ENCODE data around the gene C1D.
A peak's percentile ranks its signal among the peaks of the same experiment; 100 is the strongest.
"Not testable (repeated sequence)": the region's sequence is repeated elsewhere in the genome, so short reads cannot be mapped to it uniquely, and the experiment has no call there.

Gene C1D

DNA sequence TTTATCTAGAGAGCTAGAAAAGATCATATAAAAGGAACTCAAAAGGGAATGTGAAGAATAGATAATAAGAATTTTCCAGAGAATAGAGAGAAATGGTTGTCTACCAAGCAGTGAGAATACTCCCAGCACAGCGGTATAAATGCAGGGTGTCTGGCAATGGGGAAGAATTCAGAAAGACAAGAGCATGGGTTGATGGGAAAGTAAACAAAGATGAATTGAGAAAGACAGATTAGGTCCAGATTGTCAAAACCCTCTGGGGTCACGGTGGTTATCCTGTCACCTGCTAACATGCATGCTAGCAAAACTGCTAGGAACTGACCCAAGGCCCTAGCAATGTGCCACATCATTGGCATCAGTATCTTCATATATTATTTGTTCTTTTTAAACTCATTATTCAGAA is 30.8 kb upstream of the C1D start:
- H3K27ac ChIP-seq (ENCODE audit: low read length) = no peak overlapping the region
- H3K9me3 ChIP-seq (ENCODE audit: control insufficient read depth in 1 of 2, low read length in 2 of 2) = no peaks in the 10 kb centered on the region
- no peaks in the 10 kb centered on the region for H3K4me1 ChIP-seq (ENCODE audit: control insufficient read depth in 1 of 2, insufficient read depth in 2 of 2, low read length in 2 of 2)
- H3K4me3 ChIP-seq (ENCODE audit: low read depth in 1 of 2, low read length in 2 of 2) = no peak overlapping the region
- H3K27me3 ChIP-seq (ENCODE audit: low read depth, low read length) = no peaks in the 10 kb centered on the region
- H3K36me3 ChIP-seq (ENCODE audit: control insufficient read depth in 1 of 2, insufficient read depth in 2 of 2, low read length in 2 of 2) = no peaks in the 10 kb centered on the region

DNA sequence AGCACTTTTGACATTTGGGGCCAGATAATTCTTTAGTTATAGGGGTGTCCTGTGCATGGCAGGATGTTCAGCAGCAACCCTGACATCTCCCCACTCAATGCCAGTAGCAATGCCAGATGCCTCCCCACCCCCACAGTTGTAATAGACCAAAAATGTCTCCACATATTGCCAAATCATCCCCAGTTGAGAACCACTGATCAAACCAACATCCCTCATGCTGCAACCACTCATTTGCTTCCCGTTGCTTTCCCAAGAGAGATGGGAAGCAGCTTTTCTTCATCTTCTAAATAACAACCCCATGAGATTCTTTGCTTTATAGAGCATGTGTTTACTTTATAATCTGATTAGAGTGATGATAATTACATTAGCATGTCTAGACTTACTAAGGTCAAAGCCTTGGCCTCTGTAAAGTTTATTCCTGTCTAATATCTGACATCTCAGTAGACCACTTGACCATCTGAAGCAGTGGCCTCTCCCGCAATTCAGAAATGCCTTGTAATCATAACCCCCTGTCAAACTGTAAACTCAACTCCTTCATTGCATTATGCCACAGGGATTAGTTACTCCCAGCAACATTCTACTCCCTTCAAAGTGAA is 28.7 kb upstream of the C1D start:
- Histone ChIP-seq H3K27me3 (ENCODE audit: low read depth, low read length) (no peaks in the 10 kb centered on the region), H3K9me3 (ENCODE audit: control insufficient read depth in 1 of 2, low read length in 2 of 2) (no peaks in the 10 kb centered on the region), H3K4me1 (ENCODE audit: control insufficient read depth in 1 of 2, insufficient read depth in 2 of 2, low read length in 2 of 2) (no peaks in the 10 kb centered on the region), H3K36me3 (ENCODE audit: control insufficient read depth in 1 of 2, insufficient read depth in 2 of 2, low read length in 2 of 2) (no peaks in the 10 kb centered on the region), H3K27ac (ENCODE audit: low read length) (no peak overlapping the region), H3K4me3 (ENCODE audit: low read depth in 1 of 2, low read length in 2 of 2) (no peak overlapping the region)

GRCh38 chr2:68089961-68090360 is 27.2 kb upstream of the C1D start:
- Histone ChIP-seq H3K36me3 (ENCODE audit: control insufficient read depth in 1 of 2, insufficient read depth in 2 of 2, low read length in 2 of 2) (no peaks in the 10 kb centered on the region), H3K27me3 (ENCODE audit: low read depth, low read length) (no peaks in the 10 kb centered on the region), H3K4me3 (ENCODE audit: low read depth in 1 of 2, low read length in 2 of 2) (no peak overlapping the region), H3K4me1 (ENCODE audit: control insufficient read depth in 1 of 2, insufficient read depth in 2 of 2, low read length in 2 of 2) (no peaks in the 10 kb centered on the region), H3K9me3 (ENCODE audit: control insufficient read depth in 1 of 2, low read length in 2 of 2) (no peaks in the 10 kb centered on the region), H3K27ac (ENCODE audit: low read length) (no peak overlapping the region)

GRCh38 chr2:68088940-68089339 is 26.1 kb upstream of the C1D start:
- no peaks in the 10 kb centered on the region for H3K27me3 ChIP-seq (ENCODE audit: low read depth, low read length)
- H3K36me3 ChIP-seq (ENCODE audit: control insufficient read depth in 1 of 2, insufficient read depth in 2 of 2, low read length in 2 of 2) = no peaks in the 10 kb centered on the region
- H3K4me3 ChIP-seq (ENCODE audit: low read depth in 1 of 2, low read length in 2 of 2) = no peak overlapping the region
- H3K27ac ChIP-seq (ENCODE audit: low read length) = no peak overlapping the region
- no peaks in the 10 kb centered on the region for H3K9me3 ChIP-seq (ENCODE audit: control insufficient read depth in 1 of 2, low read length in 2 of 2)
- H3K4me1 ChIP-seq (ENCODE audit: control insufficient read depth in 1 of 2, insufficient read depth in 2 of 2, low read length in 2 of 2) = no peaks in the 10 kb centered on the region

DNA sequence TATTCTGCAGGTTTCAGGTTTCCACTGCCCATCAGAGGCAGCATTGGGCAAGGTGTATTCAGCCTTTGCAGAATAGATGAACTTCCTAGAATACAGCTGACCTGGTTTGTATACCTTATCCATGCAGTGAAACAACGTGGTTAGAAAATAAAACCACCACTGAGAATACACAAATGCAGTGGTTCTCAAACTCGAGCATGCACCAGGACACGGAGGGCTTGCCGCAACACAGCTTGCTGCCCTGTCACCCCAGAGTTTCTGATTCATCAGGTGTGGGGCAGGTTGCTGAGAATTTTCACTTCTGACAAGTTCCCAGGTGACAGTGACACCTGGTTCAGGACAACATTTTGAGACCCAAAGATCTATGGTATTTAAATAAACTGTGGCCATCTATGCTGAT is 23.4 kb upstream of the C1D start:
- H3K4me1 ChIP-seq (ENCODE audit: control insufficient read depth in 1 of 2, insufficient read depth in 2 of 2, low read length in 2 of 2) = no peaks in the 10 kb centered on the region
- H3K9me3 ChIP-seq (ENCODE audit: control insufficient read depth in 1 of 2, low read length in 2 of 2) = no peaks in the 10 kb centered on the region
- H3K4me3 ChIP-seq (ENCODE audit: low read depth in 1 of 2, low read length in 2 of 2) = no peak overlapping the region
- H3K36me3 ChIP-seq (ENCODE audit: control insufficient read depth in 1 of 2, insufficient read depth in 2 of 2, low read length in 2 of 2) = no peaks in the 10 kb centered on the region
- no peak overlapping the region for H3K27ac ChIP-seq (ENCODE audit: low read length)
- no peaks in the 10 kb centered on the region for H3K27me3 ChIP-seq (ENCODE audit: low read depth, low read length)

DNA sequence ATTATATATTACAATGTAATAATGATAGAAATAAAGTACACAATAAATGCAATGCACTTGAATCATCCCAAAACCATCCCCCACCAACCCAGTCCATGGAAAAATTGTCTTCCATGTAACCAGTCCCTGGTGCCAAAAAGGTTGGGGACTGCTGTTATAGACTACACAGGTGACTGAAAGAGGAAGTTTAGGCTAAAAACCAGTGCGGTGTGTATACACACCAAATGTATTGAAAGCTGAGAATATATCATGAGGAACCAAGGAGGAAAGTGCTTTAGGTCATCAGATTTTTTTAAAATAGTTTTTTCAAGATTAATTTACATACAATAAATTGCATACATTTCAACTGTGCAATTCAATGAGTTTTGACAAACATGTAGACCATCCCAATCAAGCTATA is 20.5 kb upstream of the C1D start:
- H3K4me1 ChIP-seq (ENCODE audit: control insufficient read depth in 1 of 2, insufficient read depth in 2 of 2, low read length in 2 of 2) = no peaks in the 10 kb centered on the region

DNA sequence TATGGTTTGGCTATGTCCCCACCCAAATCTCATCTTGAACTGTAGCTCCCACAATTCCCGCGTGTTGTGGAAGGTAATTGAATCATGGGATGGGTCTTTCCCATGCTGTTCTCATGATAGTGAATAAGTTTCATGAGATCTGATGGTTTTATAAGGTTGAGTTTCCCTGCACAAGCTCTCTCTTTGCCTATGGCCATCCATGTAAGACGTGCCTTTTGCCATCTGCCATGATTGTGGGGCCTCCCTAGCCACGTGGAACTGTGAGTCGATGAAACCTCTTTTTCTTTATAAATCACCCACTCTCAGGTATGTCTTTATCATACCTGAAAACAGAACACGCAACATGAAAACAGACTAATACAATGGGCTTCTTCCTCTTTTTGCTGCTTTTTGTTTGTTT is 11.2 kb upstream of the C1D start:
- Histone ChIP-seq H3K36me3 (ENCODE audit: control insufficient read depth in 1 of 2, insufficient read depth in 2 of 2, low read length in 2 of 2) (no peaks in the 10 kb centered on the region), H3K4me1 (ENCODE audit: control insufficient read depth in 1 of 2, insufficient read depth in 2 of 2, low read length in 2 of 2) (no peaks in the 10 kb centered on the region), H3K27me3 (ENCODE audit: low read depth, low read length) (no peaks in the 10 kb centered on the region), H3K4me3 (ENCODE audit: low read depth in 1 of 2, low read length in 2 of 2) (no peak overlapping the region), H3K9me3 (ENCODE audit: control insufficient read depth in 1 of 2, low read length in 2 of 2) (no peaks in the 10 kb centered on the region), H3K27ac (ENCODE audit: low read length) (no peak overlapping the region)

More for the DNA sequence above, 20.5 kb upstream of the C1D start:
- Histone ChIP-seq H3K9me3 (ENCODE audit: control insufficient read depth in 1 of 2, low read length in 2 of 2) (no peaks in the 10 kb centered on the region), H3K36me3 (ENCODE audit: control insufficient read depth in 1 of 2, insufficient read depth in 2 of 2, low read length in 2 of 2) (no peaks in the 10 kb centered on the region), H3K27ac (ENCODE audit: low read length) (no peak overlapping the region), H3K4me3 (ENCODE audit: low read depth in 1 of 2, low read length in 2 of 2) (no peak overlapping the region), H3K27me3 (ENCODE audit: low read depth, low read length) (no peaks in the 10 kb centered on the region)

GRCh38 chr2:68063797-68064646 is 1.2 kb upstream of the C1D start:
- H3K36me3 ChIP-seq (ENCODE audit: control insufficient read depth in 1 of 2, insufficient read depth in 2 of 2, low read length in 2 of 2); H3K27ac ChIP-seq (ENCODE audit: low read length); H3K9me3 ChIP-seq (ENCODE audit: control insufficient read depth in 1 of 2, low read length in 2 of 2); H3K27me3 ChIP-seq (ENCODE audit: low read depth, low read length): not testable (repeated sequence)
- Histone ChIP-seq H3K4me1 (ENCODE audit: control insufficient read depth in 1 of 2, insufficient read depth in 2 of 2, low read length in 2 of 2) (peaks cover 0 to 30% of the 10 kb centered on the region in 2 donors), H3K4me3 (ENCODE audit: low read depth in 1 of 2, low read length in 2 of 2) (peak overlapping the region; percentile 83 to 88)

DNA sequence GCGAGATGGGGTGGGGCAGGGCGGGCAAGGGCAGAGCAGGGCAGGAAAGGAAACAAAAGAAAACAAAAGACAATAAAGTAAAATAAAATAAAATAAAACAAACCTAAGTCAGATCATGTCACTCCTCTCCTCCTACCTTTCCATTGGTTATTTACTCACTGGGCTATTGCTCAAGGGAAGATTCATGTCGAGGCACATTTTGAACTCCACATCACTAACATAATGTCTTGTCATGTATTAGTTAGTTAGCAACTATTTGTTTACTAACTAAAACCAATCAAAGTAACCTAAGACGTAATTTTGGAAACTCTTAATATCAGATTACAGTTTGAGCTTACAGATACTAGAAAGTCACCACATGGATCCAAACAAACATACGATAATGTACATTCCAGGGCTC is 2.2 kb downstream of the C1D start:
- Histone ChIP-seq H3K27me3 (ENCODE audit: low read depth, low read length) (no peaks in the 10 kb centered on the region), H3K27ac (ENCODE audit: low read length) (no peak overlapping the region), H3K36me3 (ENCODE audit: control insufficient read depth in 1 of 2, insufficient read depth in 2 of 2, low read length in 2 of 2) (no peaks in the 10 kb centered on the region), H3K9me3 (ENCODE audit: control insufficient read depth in 1 of 2, low read length in 2 of 2) (no peaks in the 10 kb centered on the region), H3K4me1 (ENCODE audit: control insufficient read depth in 1 of 2, insufficient read depth in 2 of 2, low read length in 2 of 2) (peaks cover 0 to 30% of the 10 kb centered on the region in 2 donors), H3K4me3 (ENCODE audit: low read depth in 1 of 2, low read length in 2 of 2) (no peak overlapping the region)

DNA sequence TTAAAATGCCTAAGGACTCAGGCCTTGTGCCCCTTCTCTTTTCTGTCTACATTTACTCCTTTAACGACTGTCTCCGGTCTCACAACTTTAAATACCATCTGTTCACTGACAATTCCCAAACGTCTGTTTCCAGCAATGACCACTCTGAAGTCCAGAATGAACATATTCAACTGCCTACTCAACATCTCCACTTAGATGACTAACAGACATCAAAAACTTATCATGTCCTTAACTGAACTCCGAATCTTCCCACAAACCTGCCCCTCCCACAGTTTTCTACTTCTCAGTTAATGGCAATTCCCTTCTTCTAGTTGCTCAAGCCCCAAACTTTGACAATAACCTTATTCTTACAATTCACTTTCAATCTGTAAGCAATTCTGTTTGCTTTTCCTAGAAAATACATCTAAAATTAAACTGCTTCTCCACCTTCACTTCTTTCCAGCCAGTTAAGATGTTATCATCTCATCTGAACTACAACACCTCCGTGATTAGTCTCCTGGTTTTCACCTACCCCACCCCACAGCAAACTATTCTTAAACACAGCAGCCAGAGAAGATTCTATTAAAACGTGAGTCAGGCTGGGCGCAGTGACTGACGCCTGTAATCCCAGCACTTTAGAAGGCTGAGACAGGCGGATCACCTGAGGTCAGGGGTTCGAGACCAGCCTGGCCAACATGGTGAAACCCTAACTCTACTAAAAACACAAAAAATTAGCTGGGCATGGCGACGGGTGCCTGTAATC is 2.8 kb downstream of the C1D start:
- Histone ChIP-seq H3K9me3 (ENCODE audit: control insufficient read depth in 1 of 2, low read length in 2 of 2) (no peaks in the 10 kb centered on the region), H3K4me1 (ENCODE audit: control insufficient read depth in 1 of 2, insufficient read depth in 2 of 2, low read length in 2 of 2) (peaks cover 0 to 30% of the 10 kb centered on the region in 2 donors), H3K27ac (ENCODE audit: low read length) (no peak overlapping the region), H3K36me3 (ENCODE audit: control insufficient read depth in 1 of 2, insufficient read depth in 2 of 2, low read length in 2 of 2) (no peaks in the 10 kb centered on the region), H3K4me3 (ENCODE audit: low read depth in 1 of 2, low read length in 2 of 2) (no peak overlapping the region), H3K27me3 (ENCODE audit: low read depth, low read length) (no peaks in the 10 kb centered on the region)

DNA sequence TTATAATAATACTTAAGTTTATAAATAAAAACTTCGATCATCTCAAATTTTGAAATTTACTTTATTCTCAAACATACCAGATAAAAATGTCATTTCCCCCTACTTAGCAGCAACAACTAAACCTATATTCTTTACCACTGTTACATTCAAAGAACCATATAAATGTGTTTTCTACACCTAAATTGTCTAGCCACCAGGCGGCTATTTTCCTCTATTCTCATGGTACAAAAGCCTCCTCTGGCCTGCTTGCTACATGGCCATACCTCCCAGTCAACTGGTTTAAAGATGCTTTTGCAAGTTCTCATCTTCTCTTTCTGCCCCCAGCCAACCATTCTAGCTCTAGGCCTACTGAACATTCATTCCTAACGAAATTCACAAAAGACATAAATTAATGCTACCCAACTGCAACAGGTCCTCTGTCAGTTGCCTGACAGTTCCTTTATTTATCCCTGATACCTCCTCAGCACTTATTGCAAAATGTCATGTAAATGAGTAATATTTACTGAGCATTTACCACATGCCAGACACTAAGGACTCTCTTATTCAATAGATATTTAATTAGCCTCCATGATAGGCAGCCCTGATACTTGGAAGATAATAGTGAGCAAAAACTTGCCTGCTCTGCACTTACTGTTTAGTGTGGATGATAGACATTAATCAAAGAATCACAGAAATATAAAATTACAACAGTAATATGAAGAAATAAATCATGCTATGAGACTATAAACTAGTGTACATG is 5.0 kb downstream of the C1D start:
- H3K9me3 ChIP-seq (ENCODE audit: control insufficient read depth in 1 of 2, low read length in 2 of 2) = no peaks in the 10 kb centered on the region
- no peaks in the 10 kb centered on the region for H3K36me3 ChIP-seq (ENCODE audit: control insufficient read depth in 1 of 2, insufficient read depth in 2 of 2, low read length in 2 of 2)
- no peak overlapping the region for H3K4me3 ChIP-seq (ENCODE audit: low read depth in 1 of 2, low read length in 2 of 2)
- peaks cover 0 to 27% of the 10 kb centered on the region in 2 donors for H3K4me1 ChIP-seq (ENCODE audit: control insufficient read depth in 1 of 2, insufficient read depth in 2 of 2, low read length in 2 of 2)
- H3K27me3 ChIP-seq (ENCODE audit: low read depth, low read length) = no peaks in the 10 kb centered on the region
- no peak overlapping the region for H3K27ac ChIP-seq (ENCODE audit: low read length)
